ENCODE measurements around the gene RASGEF1C.

Gene RASGEF1C

DNA sequence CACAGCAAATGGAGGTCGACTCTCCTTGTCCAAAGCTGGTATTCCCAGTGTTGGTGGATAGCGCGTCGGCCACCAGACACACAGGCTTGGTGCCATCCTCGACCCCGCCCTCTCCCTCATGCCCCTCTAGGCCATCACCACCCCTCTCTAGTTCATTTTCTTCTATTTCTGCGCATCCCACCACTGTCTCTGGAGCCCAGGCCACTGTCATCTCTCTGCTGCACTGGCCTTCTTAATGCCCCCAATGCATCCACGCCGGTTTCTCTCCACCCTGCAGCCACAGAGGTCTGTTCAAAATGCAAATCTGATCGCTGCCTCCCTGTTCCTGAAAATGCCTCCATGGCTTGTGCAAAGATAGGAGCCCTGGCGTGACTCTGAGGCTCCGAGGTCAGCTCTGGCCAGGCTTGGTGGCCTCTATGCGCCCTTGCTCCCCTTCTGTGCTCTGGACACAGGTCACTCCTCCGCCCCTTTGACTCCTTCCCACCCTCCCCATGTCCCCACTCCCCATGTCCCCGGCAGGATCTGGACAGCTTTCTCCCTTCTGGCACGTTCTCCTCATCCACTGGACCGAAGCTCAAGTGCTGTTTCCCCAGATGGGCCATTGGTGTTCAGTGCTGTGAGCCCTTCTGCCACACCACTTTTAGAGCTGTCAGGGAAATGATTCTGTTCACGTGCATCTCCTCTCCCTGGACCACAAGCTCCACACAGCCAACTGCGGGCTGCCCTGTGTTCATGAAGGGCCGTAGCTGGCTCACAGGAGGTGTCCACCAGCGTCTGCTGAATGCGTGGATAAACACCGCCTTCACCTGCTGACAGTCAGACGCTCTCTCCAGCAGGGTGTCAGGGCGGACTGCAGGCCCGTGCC, 77.9 kb downstream of the RASGEF1C start:
- no peak for TF ChIP-seq CTCF (IDR thresholded peaks at IDR 0.05)
- peaks cover 0 to 31% of the 10 kb centered on the region in 2 donors for H3K27me3 ChIP-seq
- H3K36me3 ChIP-seq, result no peaks in the 10 kb centered on the region
- H3K4me1 ChIP-seq, result peaks cover 0 to 5% (median 0%) of the 10 kb centered on the region in 4 donors
- intact Hi-C loops (cut with DNase I; ENCODE audit: low total_unique reads), result no loop called here
- no peak overlapping the region for H3K4me3 ChIP-seq
- H3K9me3 ChIP-seq, result no peaks in the 10 kb centered on the region
- H3K27ac ChIP-seq, result no peak overlapping the region
- no peak for DNase-seq

GRCh38 chr5:180130291-180130869, 78.6 kb downstream of the RASGEF1C start:
- intact Hi-C loops (cut with DNase I; ENCODE audit: low total_unique reads), result no loop called here
- Histone ChIP-seq H3K27me3 (peaks cover 0 to 24% of the 10 kb centered on the region in 2 donors), H3K27ac (no peak overlapping the region), H3K36me3 (no peaks in the 10 kb centered on the region), H3K4me3 (no peak overlapping the region), H3K4me1 (peaks cover 0 to 5% (median 0%) of the 10 kb centered on the region in 4 donors), H3K9me3 (no peaks in the 10 kb centered on the region)
- no peak for DNase-seq
- no peak for TF ChIP-seq CTCF (IDR thresholded peaks at IDR 0.05)

GRCh38 chr5:180129291-180130190, 79.5 kb downstream of the RASGEF1C start:
- Histone ChIP-seq H3K36me3 (no peaks in the 10 kb centered on the region), H3K27me3 (peaks cover 0 to 23% of the 10 kb centered on the region in 2 donors), H3K4me1 (peaks cover 0 to 5% (median 0%) of the 10 kb centered on the region in 4 donors), H3K4me3 (no peak overlapping the region), H3K9me3 (no peaks in the 10 kb centered on the region), H3K27ac (no peak overlapping the region)
- intact Hi-C loops (cut with DNase I; ENCODE audit: low total_unique reads), result no loop called here
- DNase-seq, result no peak
- no peak for TF ChIP-seq CTCF (IDR thresholded peaks at IDR 0.05)

DNA sequence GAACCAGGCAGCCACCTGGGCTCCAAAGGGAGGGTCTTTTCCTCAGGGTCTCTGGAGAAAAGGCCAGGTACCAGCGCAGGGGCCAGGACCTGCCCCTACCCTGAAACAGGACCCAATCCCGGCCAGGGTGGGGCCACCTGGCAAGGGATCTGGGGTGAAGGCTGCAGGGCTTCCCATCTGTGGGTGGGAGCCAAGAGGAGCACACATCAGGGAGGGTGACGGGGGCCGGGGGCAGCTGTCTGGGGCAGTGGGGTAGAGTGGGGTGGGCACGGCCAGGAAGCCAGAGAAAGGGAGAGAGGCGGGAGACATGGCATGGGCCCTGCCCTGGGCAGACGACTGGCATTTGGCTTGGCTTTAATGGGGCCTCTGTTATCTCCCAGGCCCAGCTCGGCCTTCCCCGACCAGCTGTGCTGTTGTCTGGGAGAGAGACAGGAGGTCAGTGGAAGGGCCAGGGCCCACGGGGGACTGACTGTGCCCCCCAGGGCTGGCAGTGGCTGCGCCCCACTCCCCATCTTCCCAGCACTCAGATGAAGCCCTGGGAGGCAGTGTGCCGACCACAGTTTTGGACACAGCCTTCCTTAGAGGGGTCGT, 80.2 kb downstream of the RASGEF1C start:
- Histone ChIP-seq H3K9me3 (no peaks in the 10 kb centered on the region), H3K4me1 (peaks cover 0 to 5% (median 0%) of the 10 kb centered on the region in 4 donors), H3K36me3 (no peaks in the 10 kb centered on the region), H3K27ac (no peak overlapping the region), H3K27me3 (peaks cover 0 to 23% of the 10 kb centered on the region in 2 donors), H3K4me3 (no peak overlapping the region)
- intact Hi-C loops (cut with DNase I; ENCODE audit: low total_unique reads), result no loop called here
- no peak for DNase-seq
- no peak for TF ChIP-seq CTCF (IDR thresholded peaks at IDR 0.05)

All from tibial artery (tissue), 4 donors.